Endometrium (tissue), 2 donors: Measurements from ENCODE around the gene SLC27A5.
A peak's percentile ranks its signal among the peaks of the same experiment; 100 is the strongest.
"Not testable (repeated sequence)": the region's sequence is repeated elsewhere in the genome, so short reads cannot be mapped to it uniquely, and the experiment has no call there.

Source experiments
- FAIRE-seq: peaks from 2 replicates; lab custom pipeline; 2012; peaks lifted over from hg19 to GRCh38; lab: Jason Lieb, UNC
- donor health status: control.
- donor health status: control.

The SLC27A5 gene

GRCh38 chr19:58522709-58523108 lies 10.9 kb upstream of the SLC27A5 start:
- no peak for FAIRE-seq

GRCh38 chr19:58521651-58522050 lies 9.9 kb upstream of the SLC27A5 start:
- FAIRE-seq, result no peak

GRCh38 chr19:58520257-58520599 lies 8.4 kb upstream of the SLC27A5 start:
- no peak for FAIRE-seq

- peak; percentile 76 for FAIRE-seq
These were observed 7.8 kb upstream of the SLC27A5 start, which contains the start of gene ZBTB45 for GRCh38 chr19:58519355-58520256. ZBTB45 (minus strand) TSS chr19:58519810; CDS start chr19:58517673, 2,137 bp downstream.

- FAIRE-seq, result no peak
These were observed 7.2 kb upstream of the SLC27A5 start for GRCh38 chr19:58519087-58519354.

GRCh38 chr19:58518256-58519086 lies 6.7 kb upstream of the SLC27A5 start:
- FAIRE-seq, result no peak

GRCh38 chr19:58516964-58517833 lies 5.4 kb upstream of the SLC27A5 start:
- FAIRE-seq, result no peak

GRCh38 chr19:58516246-58516836 lies 4.5 kb upstream of the SLC27A5 start:
- FAIRE-seq, result no peak

GRCh38 chr19:58515259-58515658 lies 3.5 kb upstream of the SLC27A5 start:
- no peak for FAIRE-seq

- no peak for FAIRE-seq
These were observed 2.8 kb upstream of the SLC27A5 start for GRCh38 chr19:58514564-58515022.

- FAIRE-seq, result no peak
These were observed 2.1 kb upstream of the SLC27A5 start for GRCh38 chr19:58513694-58514563.

GRCh38 chr19:58513213-58513693 lies 1.5 kb upstream of the SLC27A5 start:
- no peak for FAIRE-seq

- FAIRE-seq, result no peak
These were observed 1.5 kb downstream of the SLC27A5 start for GRCh38 chr19:58510084-58510862.

GRCh38 chr19:58509731-58510083 lies 2.1 kb downstream of the SLC27A5 start:
- no peak for FAIRE-seq

GRCh38 chr19:58507602-58508223 lies 4.1 kb downstream of the SLC27A5 start:
- FAIRE-seq, result not testable (repeated sequence)

- FAIRE-seq, result no peak
These were observed 11.6 kb downstream of the SLC27A5 start for GRCh38 chr19:58500242-58500641.

- FAIRE-seq, result peak; percentile 55
These were observed 12.5 kb downstream of the SLC27A5 start for GRCh38 chr19:58499021-58499927.

- FAIRE-seq, result no peak
These were observed 13.3 kb downstream of the SLC27A5 start for GRCh38 chr19:58498316-58499020.
